NCI-H187 (cell line): ENCODE data around the gene IL2RA.

Experiments
- DNase-seq, 2 experiments: peaks; one replicate each; lab custom pipeline; 2025; lab: John Stamatoyannopoulos, UW

Gene IL2RA

DNA sequence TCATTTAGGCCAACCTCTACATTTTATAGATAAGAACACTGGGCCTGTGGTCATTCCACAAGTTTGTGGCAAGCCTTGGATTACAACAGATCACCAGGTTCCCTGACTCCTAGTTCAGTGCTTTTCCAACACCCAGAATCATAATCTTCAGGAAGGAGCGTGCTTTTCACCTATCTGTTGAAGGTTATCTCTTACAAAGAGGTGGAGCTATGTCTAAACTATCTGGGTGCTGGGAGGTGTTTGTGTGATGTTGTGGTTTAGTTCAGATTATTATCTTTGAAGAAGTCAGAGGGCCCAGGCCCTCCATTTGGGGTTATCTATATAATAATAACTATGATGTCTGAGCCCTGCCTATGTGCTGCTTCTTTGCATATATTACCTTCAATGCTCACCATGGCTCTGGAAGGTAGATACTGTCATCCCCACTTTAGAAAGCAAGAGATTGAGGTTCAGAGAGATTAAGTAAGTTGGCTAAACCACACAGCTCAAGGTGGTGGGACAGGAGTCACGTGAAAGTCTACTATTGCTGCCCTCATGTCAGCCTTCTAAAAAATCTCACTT, 24.0 kb downstream of the IL2RA start:
- DNase-seq = no peak

DNA sequence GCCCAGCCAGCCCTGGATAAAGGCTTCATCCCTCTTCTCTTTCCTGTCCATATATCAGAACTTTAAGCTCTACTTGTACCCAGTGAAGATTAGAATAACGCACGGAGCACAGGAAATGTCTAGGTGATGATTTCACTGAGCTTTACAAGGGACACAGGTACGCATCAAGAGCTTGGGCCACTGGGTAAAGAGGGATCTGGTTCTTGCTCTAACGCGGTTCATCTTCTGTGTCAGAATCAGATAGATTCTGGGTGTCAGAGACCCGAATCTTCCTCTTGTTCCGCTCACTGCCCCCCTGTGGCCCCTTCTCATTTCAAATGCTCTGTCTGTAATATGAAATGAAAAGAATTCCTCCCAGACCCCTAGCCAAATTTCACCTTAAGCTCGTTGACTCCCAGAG, 24.7 kb downstream of the IL2RA start:
- no peak for DNase-seq

GRCh38 chr10:6036861-6037321, 25.3 kb downstream of the IL2RA start:
- no peak for DNase-seq

DNA sequence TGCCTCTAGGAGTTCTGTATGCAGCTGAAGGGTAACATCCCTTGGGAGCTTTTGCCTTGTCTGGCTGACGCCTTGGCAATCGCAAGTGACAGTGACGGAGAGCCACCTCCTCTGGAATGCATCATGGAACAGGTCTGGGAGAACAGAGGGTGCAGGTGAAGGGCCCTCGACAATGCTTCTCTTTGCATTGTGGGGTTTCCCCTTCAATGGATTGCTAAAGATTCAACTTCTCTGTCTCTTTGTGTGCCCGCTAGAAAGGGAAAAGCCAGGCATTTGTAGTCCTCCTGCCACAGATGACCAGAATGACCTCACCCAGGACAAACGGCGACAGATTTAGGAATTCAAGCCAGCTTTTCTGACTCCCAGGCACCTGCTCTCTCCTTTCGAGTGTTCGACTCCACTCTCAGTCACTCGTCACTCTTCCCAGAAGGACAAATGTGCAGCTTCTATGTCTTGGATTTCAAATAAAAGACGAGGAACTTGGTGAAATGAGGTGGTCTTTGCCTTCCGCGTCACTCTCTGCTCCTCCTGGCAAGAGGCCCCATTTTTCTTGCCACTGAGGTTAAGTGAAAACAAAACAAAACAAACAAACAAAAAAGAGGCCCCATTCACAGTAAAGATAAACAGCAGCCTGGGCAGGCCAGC, 26.1 kb downstream of the IL2RA start:
- DNase-seq = no peak

- DNase-seq = no peak
Measured at GRCh38 chr10:6035101-6035834, 26.9 kb downstream of the IL2RA start.

DNA sequence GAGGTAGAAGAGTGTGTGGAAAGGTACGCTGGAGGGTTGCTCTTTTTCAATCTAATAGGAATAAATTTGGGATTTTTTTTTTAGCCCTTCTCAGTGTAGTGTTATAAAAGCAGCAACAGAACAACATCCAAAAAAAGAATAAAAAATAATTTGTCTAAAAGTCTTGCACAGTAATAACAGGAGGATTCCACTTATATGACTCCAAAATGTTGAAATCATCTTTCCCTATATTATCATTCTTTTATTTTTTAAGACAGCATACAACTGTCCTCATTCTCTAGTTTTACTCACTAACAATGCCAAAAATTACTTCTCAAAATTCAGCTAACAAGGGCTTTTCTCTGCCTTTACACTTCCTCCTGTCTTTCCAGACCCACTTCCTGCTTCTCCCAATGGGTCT, 27.8 kb downstream of the IL2RA start:
- DNase-seq = no peak

GRCh38 chr10:6033954-6034353, 28.2 kb downstream of the IL2RA start:
- DNase-seq = no peak

DNA sequence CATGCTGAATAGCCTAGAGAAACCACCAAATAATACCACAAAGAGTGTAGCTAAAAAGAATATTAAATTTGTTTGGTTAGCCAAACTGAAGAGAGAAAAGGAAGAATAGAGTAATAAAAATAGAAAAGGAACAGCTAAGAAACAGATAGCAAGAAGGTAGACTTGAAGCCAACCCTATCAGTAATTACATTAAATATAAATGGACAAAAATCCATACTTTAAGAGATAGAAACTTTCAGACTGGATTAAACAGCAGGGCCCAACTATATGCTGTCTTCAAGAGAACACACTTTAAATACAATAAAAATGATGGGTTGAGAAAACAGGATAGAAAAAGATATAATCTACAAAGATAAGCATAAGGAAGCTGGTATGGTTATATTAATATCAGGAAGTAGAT, 31.2 kb downstream of the IL2RA start:
- DNase-seq = no peak

DNA sequence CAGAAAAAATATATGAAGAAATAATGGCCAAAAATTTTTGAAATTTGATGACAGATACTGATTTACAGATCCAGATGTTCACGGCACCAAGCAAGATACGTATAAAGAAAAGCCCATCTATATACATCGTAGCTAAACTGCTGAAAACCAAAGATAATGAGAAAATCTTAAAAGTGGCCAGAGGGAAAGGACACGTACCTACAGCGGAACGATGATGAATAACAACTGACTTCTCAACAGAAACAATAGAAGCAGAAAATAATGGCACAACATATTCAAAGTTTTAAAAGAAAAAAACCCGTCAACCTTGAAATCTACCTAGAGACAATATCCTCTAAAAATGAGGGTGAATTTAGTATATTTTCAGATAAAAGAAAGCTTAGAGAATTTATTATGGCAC, 31.9 kb downstream of the IL2RA start:
- no peak for DNase-seq

DNA sequence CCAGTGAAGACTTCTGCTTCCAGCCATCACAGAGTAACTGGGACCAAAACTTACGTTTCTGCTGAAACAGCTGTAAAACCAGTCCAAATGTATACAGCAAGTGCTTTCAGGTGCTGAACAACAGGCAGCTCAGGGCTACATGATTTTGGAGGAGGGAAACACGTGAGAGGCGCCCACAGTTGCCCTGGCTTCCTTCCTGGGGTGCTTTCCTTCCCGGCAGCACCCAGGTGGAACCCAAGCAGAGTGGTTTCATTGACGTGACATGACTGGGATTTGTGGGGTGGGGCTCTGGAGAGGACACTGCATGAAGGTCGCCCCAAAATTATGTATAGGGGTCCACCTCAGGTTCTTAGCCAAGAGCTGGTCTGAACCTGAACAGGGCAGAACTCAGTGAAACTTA, 34.2 kb downstream of the IL2RA start:
- DNase-seq = no peak

- no peak for DNase-seq
Measured at GRCh38 chr10:6025683-6026255, 36.4 kb downstream of the IL2RA start.

DNA sequence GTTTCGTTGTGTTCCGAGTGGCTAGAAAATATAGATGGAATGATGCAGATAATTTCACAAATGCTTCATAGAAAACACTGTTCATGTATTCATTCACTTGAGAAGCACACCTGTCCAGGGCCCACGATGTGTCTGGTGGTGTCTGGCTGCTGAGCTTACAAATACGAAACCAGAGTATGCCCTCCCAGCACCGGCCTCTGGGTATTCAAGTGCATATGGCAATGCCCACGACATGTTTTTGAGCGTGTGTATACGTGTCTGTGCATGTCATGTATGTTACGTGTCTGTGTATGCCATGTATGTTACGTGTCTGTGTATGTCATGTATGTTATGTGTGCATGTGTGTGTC, 37.9 kb downstream of the IL2RA start:
- DNase-seq = no peak

- DNase-seq = no peak
Measured at GRCh38 chr10:6023661-6024333, 38.4 kb downstream of the IL2RA start.

DNA sequence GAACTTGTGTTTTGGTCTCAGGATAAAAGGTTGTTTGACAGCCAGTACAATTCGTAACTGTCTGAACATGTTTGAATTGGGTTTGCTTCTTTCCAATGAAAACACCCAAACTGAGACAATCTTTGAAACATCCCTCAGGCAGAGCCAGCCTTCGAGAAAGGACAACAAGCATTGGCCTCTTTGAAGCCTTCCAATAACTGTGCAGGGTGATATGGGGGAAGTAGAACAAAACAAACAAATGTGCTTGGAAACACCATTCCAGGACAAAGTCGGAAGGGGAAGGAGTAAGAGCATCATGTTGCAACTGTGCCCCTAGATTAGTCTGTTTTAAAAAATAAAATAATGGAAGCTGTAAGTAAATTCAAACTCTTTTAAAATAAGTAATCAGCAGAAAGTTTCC, 39.5 kb downstream of the IL2RA start:
- no peak for DNase-seq

- DNase-seq = no peak
Measured at GRCh38 chr10:6020826-6021225, 41.3 kb downstream of the IL2RA start.

DNA sequence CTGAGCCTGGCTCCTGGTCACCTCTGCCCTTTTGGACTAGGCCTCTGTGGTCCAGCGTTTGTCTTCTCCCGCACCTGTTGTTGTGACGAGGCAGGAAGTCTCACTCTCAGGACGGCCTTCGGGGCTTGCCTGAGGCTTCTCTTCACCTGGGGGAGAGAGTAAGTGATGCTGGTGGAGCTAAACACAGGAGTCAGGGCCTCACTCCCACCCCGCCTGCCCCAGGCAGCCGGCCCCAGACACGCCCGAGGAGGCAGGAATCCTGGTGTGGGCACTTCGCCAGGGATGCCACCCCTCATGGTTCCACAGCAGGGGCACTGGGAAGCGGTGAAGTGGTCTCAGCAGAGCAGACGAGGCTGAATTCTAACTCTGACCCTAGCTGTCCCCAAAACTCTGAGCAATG, 42.4 kb downstream of the IL2RA start:
- no peak for DNase-seq

GRCh38 chr10:6019010-6019782, 43.0 kb downstream of the IL2RA start:
- DNase-seq = no peak

DNA sequence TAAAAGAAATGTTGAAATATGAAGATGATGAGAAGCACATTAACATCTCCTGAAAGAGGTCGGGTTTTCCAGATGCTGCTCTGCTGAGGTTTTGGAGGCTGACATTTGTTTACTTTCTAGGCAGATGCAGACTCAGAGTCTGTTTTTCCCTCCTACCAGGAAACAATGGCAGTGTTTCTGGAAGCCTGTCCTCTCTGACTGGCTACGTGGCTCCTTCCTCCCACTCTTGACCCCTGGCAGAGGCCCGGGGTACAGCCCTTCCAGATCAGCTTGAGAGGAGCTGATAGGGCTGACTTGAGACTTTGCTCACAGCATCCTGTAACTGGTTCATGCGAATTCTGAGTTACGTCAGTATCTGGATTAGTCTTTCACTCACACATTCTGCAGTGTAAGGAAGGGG, 43.7 kb downstream of the IL2RA start:
- no peak for DNase-seq

DNA sequence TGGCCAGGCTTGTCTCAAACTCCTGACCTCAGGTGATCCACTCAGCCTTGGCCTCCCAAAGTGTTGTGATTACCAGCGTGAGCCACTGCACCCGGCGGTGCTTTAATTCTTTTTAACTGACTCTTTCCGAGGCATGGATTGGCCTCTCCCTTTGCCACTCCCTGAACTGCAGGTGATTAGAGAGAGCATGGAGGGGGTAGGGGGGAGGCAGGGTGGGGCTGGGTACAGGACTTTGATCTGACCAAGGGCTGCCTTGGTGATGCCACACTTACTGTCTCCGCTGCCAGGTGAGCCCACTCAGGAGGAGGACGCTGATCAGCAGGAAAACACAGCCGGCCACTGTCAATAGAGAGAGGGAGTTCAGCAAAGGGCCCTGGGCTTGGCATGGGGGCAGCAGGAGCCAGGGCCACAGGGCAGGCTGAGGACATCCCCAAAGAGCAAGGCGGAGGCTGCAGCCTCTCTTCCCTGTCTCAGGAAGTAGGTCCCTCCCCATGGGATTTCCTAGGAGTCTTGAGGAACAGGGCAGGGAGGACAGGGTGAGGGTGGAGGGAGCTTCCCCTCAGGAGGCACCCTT, 44.3 kb downstream of the IL2RA start:
- DNase-seq = no peak

DNA sequence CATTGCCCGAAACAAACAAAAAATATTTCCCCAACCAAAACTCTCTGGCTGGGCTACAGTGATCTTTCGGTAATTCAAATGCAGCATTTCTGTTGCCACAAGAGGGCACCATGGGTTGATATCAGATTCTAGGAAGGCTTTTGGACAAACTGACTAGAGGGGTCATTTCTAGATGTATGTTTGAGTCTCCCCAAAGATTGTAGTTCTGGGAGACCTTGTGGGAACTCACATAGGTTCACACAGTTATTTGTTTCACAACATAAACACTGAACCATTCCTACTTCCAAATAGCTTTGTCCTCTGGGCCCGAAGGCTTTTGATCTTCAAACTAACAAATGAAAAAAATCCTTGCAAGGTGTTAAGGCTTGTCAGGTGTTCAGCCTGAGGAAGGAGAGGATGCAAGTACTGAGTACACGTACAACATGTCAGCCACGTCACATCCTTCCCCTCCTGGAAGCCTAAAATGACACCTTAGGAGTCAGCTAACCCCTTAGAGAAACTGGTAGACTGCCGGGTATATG, 47.9 kb downstream of the IL2RA start:
- no peak for DNase-seq
